Ramos (cell line): ENCODE data around the gene TCF25.
"Not testable (repeated sequence)": the region's sequence is repeated elsewhere in the genome, so short reads cannot be mapped to it uniquely, and the experiment has no call there.

ENCODE experiments used
- in situ Hi-C: fragments of 300-500 bp; cut with MboI; formaldehyde crosslinking; loops from one replicate; pipeline ENCODE4 v1.14.3; 2022; ENCODE audit warnings: low sequenced_read_pairs; ENCODE audit not compliant: unreplicated experiment

Gene TCF25

DNA sequence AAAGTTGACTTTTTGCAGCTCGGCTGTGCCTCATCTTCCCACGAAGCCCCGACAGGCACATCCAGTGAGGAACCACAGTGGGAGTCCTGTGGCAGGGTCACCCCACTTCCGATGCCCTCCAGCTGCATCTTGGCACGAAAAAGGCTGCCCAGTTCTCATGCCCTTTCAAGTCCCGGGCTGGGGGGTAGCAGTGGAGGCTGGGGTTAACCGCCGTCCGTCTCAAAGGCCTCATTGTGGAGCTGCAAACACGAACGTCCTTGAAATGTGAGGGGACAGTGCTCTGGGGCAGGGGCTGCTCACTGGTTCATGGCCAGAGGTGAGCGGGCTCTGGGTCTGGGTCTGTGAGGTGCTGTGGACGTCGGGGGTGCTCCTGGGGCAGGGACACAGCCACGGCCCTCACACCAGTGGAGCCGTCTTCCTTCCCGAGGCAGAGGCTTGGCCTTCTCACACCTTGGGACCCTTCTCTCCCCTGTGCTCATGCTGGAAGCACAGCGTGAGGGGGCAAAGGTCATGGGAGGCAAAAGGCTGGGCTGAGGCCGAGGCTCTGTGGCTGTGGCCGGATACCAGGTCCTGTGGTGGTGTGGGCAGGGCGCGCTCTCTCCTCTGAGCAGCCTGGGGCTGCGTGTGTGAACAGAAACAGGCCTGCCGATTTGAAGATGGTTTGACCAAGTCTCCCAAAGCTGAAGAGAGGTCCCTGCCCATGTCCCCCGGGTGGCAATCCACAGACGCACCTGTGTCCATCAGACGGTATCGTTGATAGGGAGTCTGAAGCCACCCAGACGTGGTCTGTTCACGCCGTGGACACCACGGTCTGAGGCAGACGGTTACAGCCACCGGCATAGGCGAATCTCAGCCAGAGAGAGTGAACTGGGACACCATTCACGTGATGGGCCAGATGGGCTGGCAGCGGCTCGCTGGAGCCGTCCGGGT, 42.2 kb downstream of the TCF25 start:
- in situ Hi-C loops = no loop called here

DNA sequence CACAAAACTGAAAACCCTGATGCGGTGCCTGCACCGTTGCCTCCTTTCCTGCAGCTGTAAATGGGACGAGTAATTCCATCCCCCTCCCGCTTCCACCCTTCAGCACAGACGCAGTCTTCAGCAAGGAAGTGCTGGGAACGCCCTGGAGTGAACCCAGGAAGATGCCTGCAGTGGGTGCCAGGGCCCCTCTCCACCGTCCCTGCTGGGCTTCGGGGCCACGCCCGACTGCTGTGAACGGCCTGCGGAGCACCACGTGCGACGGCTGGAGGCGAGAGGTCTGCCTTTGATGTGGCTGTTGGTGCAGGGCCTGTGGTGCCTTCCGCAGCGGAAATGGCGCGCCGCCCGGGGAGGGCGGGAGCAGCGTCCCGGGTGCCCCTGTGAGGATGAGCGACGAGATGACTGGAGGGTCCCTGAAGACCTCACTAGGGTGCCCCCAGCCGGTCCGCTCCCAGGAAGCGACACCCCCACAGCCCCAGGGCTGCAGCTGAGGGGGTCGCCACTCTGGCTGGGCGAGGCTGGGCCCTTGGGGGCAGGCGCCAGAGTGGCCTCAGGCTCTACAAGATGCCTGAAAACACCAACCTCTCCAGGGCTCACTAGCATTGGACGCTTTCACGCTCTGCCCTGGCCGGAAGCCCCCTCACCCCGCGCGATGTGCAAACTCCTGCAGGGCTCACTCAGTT, 44.5 kb downstream of the TCF25 start:
- in situ Hi-C loops = no loop called here

DNA sequence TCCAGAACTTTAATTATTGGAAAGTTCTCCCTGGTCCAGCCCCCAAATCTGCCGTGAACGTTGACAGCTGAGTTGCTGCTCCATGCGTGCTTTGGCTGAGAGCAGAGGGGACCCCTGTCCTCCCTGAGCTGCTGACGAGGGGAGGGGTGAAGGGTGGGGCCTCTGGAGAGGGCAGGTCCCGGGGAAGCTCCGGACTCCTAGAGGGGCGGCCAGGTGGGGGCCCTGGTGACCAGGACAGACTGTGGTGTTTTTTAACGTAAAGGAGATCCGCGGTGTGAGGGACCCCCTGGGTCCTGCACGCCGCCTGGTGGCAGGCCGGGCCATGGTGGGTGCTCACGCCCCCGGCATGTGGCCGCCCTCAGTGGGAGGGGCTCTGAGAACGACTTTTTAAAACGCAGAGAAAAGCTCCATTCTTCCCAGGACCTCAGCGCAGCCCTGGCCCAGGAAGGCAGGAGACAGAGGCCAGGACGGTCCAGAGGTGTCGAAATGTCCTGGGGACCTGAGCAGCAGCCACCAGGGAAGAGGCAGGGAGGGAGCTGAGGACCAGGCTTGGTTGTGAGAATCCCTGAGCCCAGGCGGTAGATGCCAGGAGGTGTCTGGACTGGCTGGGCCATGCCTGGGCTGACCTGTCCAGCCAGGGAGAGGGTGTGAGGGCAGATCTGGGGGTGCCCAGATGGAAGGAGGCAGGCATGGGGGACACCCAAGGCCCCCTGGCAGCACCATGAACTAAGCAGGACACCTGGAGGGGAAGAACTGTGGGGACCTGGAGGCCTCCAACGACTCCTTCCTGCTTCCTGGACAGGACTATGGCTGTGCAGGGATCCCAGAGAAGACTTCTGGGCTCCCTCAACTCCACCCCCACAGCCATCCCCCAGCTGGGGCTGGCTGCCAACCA, 45.3 kb downstream of the TCF25 start, which contains the start of gene MC1R:
TSS of gene MC1R (plus strand) at position 410 of the 895 bp plus-strand sequence. CDS start at position 807, 397 bp downstream.
- in situ Hi-C loops = no loop called here

DNA sequence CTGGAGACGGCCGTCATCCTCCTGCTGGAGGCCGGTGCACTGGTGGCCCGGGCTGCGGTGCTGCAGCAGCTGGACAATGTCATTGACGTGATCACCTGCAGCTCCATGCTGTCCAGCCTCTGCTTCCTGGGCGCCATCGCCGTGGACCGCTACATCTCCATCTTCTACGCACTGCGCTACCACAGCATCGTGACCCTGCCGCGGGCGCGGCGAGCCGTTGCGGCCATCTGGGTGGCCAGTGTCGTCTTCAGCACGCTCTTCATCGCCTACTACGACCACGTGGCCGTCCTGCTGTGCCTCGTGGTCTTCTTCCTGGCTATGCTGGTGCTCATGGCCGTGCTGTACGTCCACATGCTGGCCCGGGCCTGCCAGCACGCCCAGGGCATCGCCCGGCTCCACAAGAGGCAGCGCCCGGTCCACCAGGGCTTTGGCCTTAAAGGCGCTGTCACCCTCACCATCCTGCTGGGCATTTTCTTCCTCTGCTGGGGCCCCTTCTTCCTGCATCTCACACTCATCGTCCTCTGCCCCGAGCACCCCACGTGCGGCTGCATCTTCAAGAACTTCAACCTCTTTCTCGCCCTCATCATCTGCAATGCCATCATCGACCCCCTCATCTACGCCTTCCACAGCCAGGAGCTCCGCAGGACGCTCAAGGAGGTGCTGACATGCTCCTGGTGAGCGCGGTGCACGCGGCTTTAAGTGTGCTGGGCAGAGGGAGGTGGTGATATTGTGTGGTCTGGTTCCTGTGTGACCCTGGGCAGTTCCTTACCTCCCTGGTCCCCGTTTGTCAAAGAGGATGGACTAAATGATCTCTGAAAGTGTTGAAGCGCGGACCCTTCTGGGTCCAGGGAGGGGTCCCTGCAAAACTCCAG, 46.4 kb downstream of the TCF25 start:
- in situ Hi-C loops = no loop called here

DNA sequence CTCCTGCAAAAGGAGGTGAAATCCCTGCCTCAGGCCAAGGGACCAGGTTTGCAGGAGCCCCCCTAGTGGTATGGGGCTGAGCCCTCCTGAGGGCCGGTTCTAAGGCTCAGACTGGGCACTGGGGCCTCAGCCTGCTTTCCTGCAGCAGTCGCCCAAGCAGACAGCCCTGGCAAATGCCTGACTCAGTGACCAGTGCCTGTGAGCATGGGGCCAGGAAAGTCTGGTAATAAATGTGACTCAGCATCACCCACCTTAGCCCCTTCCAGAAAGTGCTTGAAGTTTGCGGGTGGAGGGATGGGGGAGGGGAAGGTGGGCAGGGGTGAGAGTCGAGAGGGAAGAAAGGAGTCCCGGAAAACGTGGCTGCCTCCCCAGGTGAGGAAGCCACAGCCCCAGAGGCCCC, 47.3 kb downstream of the TCF25 start:
- in situ Hi-C loops = no loop called here

DNA sequence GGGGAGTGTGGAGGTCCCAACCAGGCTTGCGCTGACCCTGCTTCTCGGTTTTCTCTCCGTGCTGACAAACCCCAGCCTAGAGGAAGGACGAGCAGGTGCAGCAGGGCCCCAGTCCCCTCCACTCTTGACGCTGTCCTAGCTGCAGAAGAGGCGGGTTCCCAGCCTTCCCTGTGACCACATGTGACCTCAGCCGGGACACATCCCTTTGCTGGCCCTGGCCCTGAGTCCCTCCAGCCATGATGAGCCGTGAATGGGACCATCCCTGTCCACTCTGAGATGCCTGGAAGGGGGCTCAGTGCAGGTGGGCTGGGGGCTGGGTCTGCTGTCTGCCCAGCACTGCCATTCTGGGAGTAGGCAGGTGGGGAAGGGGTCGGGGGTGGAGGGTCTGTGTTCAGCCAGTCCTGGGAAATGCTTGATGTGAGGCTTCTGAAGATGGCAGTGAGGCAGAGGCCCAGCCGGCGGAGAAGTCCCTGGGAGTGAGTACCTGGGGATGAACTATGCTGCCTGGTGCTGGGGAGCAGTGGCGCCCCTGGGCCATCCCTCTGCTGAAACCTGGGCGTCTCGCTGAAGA, 47.8 kb downstream of the TCF25 start:
- in situ Hi-C loops = no loop called here

DNA sequence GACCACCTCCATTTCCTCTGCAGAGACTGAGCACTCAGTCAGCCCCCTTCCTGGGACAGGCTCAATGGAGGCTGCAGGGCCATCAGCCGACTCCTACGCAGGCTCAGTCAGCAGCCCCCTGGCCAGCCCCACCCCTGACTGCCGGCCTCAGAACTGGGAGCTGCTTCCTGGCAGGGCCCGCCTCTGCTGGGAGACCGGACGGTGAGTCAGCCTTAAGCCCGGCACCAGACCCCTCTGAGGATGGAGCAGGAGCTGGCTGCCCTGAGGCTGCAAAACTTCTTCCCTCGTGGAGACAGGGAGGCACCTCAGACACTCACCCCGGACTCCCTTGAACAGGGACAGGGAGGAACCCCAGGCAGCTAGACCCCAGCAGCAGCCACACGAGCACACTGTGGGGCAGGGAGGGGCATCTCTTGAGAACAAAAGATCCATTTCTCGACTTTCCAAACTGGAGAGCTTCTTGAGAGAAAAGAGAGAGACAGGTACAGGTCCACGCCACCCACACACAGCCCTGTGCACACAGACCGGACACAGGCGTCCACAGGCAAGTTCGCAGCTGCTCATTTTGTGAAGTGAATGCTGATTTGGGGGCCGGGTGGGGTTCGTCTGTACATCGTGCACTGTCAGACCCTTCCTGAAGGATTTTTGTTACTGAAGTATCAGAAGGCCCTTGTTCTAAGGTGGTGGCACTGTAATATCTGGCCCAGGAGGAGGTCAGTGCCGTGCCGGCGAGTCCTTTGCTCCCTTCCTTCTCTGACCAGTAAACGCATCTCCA, 48.5 kb downstream of the TCF25 start:
- in situ Hi-C loops = no loop called here

DNA sequence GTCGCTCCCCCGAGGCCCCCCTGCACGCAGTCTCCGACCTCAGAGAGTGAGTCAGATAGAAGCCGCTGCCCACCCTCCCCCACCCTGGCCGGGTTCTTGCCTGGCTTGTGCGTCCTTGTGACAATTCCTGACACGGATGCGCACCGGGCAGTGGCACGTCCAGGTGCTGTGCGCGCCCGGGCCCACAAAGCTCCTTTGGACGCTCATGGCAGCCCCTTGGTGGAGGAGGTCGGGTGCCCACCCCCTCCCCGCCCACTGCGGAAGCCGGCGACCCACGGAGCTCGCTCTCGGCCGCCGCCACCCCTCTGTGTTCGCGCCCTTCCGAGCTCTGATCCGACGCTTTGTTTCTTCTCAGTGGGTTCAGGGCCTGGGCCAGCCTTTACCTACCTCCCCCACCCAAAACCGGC, 49.1 kb downstream of the TCF25 start:
- in situ Hi-C loops = no loop called here

DNA sequence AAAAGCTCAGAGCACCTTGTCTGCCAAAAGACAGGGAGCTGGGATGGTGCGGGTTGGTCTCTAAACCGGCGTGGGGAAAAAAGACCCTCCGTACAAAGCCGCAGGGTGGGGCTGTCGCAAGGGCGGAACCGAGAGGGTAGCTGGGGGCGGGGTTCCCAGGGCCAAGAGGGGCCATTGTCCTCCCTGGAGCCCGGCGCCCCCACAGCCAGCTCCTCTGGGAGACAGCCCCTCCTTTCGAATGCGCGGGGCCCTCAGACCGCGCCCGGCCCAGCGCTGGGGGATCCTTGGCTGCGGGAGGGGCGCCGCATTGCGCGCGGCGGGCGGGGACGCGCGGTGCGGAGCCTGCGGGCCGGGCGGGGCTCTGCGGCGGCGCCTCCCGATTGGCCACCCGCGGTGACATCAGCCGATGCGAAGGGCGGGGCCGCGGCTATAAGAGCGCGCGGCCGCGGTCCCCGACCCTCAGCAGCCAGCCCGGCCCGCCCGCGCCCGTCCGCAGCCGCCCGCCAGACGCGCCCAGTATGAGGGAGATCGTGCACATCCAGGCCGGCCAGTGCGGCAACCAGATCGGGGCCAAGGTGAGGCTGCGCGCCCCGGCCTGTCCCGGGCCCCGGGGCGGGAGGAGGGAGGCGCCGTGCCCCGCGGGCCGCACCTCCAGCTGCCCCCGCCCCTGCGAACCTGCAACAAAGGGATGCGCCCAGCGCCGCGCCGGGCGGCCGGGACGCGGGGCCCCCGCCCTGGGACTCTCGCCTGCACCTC, 49.7 kb downstream of the TCF25 start, which contains the start of gene TUBB3:
TSS of gene TUBB3 (plus strand) at position 459 of the 756 bp plus-strand sequence. CDS start at position 519, 60 bp downstream.
- in situ Hi-C loops = no loop called here

DNA sequence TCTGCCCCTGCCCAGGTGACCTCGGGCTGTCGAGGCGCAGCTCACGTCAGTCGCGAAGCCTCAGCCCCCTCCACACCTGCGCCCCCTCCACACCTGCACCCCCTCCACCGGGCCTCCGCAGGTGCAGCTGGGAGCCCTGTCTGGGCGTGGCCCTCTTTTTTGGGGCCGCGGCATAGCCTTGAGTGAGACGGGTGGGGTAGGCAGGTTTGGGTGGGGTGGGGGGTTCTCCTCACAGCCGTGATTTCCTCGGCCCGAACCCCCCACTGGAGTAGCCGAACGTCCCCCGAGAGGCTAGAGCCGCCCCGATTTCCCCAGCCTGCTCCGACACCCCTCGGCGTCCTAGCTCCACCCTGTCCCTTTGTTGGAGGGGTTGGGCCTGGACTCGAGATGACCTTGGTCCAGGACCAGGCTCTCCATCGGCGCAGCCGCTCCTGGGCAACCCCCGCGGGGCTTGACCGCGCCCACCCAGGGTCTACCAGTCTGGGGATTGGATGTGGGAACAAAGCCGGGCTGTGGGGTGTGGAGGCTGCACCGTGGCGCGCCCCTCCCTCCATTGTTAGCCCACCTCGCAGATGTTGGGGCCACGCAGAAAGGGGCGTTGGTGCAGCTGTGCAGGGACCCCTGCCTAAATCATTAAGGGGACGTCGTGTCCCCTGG, 50.4 kb downstream of the TCF25 start:
- in situ Hi-C loops = no loop called here

DNA sequence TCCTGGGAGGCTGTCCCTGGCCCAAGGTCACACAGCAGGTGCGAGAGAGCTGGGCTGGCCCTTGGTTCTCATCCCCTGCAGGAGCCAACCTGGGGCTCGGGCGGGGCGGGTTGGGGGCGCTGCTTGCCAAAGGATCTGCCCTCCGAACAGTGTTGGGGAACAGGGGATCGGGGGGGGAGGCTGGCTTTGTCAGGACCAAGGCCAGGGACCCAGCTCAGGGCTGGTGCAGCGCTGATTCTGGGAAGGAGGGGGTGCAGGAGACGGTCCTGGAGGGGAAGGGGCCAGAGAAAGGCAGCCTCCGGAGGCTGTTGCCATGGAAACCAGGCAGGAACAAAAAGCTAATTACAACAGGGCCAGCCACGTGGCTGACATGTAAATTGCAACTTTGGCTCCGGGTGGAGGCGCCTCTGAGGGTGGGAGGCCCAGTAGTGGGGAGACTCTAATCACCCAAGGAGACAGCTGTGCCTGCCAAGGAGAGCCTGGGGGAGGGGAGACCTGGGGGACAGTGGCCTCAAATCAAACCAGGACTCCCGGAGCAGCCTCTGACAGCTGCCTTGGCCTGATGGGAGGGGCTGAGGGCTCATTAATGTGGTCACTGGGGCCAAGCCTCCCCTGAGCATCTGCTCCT, 51.0 kb downstream of the TCF25 start:
- in situ Hi-C loops = no loop called here

DNA sequence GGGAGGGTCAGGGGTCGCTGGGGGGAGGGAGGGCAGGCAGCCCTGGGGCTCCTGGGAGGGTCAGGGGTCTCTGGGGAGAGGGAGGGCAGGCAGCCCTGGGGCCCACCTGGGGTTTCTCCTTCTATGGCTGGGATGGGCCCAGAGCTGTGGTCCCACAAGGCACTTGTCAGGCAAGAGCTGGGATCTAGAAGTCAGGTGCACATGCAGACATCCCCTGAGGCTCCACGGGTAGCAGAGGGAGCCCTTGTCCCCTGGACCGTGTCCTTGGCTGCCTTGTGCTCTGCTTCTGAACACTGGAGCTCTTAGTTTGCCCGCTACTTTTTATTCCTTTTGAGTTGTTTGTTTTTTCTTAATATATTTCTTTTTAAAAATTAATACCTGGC, 51.5 kb downstream of the TCF25 start:
- in situ Hi-C loops = loop anchor here (5.0 kb wide), 1 partner anchor 92 kb away; the partner anchor contains the start of gene DBNDD1

DNA sequence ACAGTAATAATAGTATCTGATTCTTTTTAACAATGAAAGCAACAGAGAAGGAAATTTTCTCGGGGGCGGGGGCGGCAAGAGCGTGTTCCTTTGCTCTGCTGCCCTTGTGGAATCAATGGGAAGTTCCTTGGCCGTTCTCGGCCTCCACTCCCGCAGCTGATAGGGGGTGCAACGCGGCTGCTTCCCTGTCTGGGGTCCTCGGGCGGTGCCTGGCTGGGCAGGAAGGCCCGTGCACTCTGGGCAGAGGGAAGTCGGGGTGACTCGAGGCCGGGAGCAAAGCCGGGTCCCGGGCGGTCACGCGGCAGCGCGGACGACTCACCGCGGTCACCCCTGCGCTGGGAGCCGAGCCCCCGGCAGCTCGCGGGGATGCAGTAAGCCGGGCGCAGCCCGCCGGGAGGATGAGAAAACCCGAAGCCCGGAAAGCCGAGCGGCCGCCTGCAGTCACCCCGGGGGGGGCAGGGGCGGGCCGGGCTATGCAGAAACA, 52.2 kb downstream of the TCF25 start:
- in situ Hi-C loops = loop anchor here (5.0 kb wide), 1 partner anchor 92 kb away; the partner anchor contains the start of gene DBNDD1

DNA sequence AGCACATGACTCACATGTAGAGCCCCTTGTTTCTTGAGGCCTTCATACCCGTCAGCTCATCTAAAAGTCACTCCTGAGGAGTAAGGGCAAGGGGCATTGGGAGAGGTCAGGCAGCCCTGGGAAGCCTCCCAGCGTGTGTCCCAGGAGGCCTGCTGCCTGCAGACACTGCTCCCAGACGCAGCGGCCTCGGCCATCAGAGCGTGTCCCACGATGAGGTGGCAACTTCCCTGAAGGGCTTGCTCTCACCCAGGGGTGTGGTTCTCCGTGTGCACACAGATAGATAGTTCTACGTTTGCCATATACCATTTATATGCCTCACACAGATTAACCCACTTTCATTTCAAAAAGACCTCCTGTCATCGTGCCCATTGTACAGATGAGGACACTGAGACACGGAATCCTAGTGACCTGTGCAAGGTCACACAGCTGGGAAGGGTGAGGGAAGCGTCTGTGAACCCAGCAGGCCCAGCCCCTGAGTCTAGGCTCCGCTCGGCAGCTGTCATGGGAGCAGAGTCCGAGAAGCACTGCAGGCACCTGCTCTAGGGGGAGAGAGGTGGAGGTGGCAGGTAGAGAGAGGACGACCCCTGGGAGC, 58.0 kb downstream of the TCF25 start:
- in situ Hi-C loops = no loop called here

DNA sequence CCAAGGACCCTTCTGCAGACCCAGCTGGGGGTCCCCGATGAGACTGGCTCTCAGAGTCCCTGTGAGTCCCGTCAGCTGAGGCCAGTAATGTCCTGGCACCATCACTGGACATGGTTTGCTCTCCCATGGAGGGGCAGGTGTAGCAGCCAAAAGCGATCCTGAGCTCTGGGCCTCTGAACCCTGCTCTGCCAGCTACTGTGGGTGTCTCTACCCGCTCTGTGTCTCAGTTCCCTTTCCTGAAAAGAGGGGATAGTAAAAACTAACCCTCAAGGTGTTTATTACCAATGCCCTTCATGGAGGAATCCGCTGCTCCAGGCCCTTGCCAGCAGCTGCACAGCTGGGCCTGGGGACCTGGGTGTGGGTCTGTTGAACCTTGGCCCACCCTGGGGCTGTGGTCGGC, 58.6 kb downstream of the TCF25 start:
- in situ Hi-C loops = no loop called here

DNA sequence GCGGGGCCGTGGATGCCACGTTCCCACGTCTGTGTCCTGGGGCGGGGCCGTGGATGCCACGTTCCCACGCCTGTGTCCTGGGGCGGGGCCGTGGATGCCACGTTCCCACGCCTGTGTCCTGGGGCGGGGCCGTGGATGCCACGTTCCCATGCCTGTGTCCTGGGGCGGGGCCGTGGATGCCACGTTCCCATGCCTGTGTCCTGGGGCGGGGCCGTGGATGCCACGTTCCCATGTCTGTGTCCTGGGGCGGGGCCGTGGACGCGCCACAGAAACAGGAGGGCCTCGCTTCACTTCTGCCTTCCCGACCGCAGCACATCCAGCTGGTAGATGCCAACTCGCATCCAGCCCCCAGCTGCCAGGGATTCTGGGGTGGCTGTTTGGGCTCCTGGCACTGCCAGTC, 60.6 kb downstream of the TCF25 start:
- in situ Hi-C loops = not testable (repeated sequence)
